ENCODE data around the gene TEKT4. TPM values are rescaled to one million over a fixed set of nuclear protein-coding genes. Genes with fewer than 3 reads are reported as not detected.

TEKT4 gene, protein sequence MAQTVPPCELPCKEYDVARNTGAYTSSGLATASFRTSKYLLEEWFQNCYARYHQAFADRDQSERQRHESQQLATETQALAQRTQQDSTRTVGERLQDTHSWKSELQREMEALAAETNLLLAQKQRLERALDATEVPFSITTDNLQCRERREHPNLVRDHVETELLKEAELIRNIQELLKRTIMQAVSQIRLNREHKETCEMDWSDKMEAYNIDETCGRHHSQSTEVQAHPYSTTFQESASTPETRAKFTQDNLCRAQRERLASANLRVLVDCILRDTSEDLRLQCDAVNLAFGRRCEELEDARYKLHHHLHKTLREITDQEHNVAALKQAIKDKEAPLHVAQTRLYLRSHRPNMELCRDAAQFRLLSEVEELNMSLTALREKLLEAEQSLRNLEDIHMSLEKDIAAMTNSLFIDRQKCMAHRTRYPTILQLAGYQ
- not detected in 2 replicates for total RNA-seq

DNA sequence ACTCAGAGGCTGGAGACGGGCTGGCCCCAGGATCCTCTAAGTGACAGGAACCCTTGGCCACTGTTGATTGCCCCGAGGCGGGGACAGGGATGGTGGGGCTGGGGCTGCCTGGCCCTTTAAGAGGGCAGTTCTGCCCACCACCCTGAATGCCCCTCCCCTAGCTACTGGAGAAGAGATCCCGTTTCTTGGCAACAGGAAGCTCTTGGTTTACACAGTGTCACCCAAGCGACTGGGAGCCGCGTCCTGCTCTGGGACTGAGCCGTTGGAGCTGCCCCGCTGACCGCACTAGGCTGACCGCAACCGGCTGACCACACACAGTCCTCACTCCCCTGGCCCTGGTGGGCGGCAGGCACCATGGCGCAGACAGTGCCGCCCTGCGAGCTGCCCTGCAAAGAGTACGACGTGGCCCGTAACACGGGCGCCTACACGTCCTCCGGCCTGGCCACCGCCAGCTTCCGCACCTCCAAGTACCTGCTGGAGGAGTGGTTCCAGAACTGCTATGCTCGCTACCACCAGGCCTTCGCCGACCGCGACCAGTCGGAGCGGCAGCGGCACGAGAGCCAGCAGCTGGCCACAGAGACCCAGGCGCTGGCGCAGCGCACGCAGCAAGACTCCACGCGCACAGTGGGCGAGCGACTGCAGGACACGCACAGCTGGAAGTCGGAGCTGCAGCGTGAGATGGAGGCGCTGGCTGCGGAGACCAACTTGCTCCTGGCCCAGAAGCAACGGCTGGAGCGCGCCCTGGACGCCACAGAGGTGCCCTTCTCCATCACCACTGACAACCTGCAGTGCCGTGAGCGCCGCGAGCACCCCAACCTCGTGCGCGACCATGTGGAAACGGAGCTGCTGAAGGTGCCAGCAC is at the start of gene TEKT4:
Gene TEKT4, plus strand, starts transcription at position 205 of the 862 bp plus-strand sequence. Its CDS starts 150 bp downstream, at position 355.

Other genes with a start within 250 kb of the TEKT4 start
- gene MAL, start 154.3 kb downstream of the TEKT4 start, total RNA-seq, result not detected in 2 replicates